ENCODE results near the gene CACNA2D3.

The CACNA2D3 gene

GRCh38 chr3:54712539-54712938, 590.2 kb downstream of the CACNA2D3 start:
- DNase-seq: no peak

GRCh38 chr3:54713031-54713430, 590.7 kb downstream of the CACNA2D3 start:
- DNase-seq: no peak

- no peak for DNase-seq
Measured at GRCh38 chr3:54713455-54713854, 591.1 kb downstream of the CACNA2D3 start.

- no peak for DNase-seq
Measured at GRCh38 chr3:54714035-54714434, 591.7 kb downstream of the CACNA2D3 start.

GRCh38 chr3:54717506-54717905, 595.2 kb downstream of the CACNA2D3 start:
- DNase-seq: no peak

- DNase-seq: no peak
Measured at GRCh38 chr3:54719914-54720313, 597.6 kb downstream of the CACNA2D3 start.

GRCh38 chr3:54720604-54721003, 598.3 kb downstream of the CACNA2D3 start:
- DNase-seq: no peak

GRCh38 chr3:54731732-54732445, 609.5 kb downstream of the CACNA2D3 start:
- DNase-seq: no peak

- DNase-seq: no peak
Measured at GRCh38 chr3:54733106-54734006, 611.0 kb downstream of the CACNA2D3 start.

GRCh38 chr3:54736459-54736858, 614.1 kb downstream of the CACNA2D3 start:
- no peak for DNase-seq

- no peak for DNase-seq
Measured at GRCh38 chr3:54743755-54744154, 621.4 kb downstream of the CACNA2D3 start.

- no peak for DNase-seq
Measured at GRCh38 chr3:54744291-54744690, 621.9 kb downstream of the CACNA2D3 start.

- no peak for DNase-seq
Measured at GRCh38 chr3:54745843-54746242, 623.5 kb downstream of the CACNA2D3 start.

GRCh38 chr3:54746722-54747121, 624.4 kb downstream of the CACNA2D3 start:
- no peak for DNase-seq

- no peak for DNase-seq
Measured at GRCh38 chr3:54755756-54756155, 633.4 kb downstream of the CACNA2D3 start.

- DNase-seq: no peak
Measured at GRCh38 chr3:54756330-54756731, 634.0 kb downstream of the CACNA2D3 start.

- no peak for DNase-seq
Measured at GRCh38 chr3:54758461-54758860, 636.1 kb downstream of the CACNA2D3 start.

- DNase-seq: no peak
Measured at GRCh38 chr3:54759166-54759565, 636.8 kb downstream of the CACNA2D3 start.

GRCh38 chr3:54760201-54760600, 637.8 kb downstream of the CACNA2D3 start:
- no peak for DNase-seq

- no peak for DNase-seq
Measured at GRCh38 chr3:54761637-54762036, 639.3 kb downstream of the CACNA2D3 start.

GRCh38 chr3:54764911-54765310, 642.6 kb downstream of the CACNA2D3 start:
- DNase-seq: no peak

- DNase-seq: no peak
Measured at GRCh38 chr3:54771050-54771449, 648.7 kb downstream of the CACNA2D3 start.

- no peak for DNase-seq
Measured at GRCh38 chr3:54772051-54772450, 649.7 kb downstream of the CACNA2D3 start.

GRCh38 chr3:54772746-54773145, 650.4 kb downstream of the CACNA2D3 start:
- no peak for DNase-seq

Measured in NCI-H2107 (cell line).